ENCODE data around the gene NKX1-2.

DNA sequence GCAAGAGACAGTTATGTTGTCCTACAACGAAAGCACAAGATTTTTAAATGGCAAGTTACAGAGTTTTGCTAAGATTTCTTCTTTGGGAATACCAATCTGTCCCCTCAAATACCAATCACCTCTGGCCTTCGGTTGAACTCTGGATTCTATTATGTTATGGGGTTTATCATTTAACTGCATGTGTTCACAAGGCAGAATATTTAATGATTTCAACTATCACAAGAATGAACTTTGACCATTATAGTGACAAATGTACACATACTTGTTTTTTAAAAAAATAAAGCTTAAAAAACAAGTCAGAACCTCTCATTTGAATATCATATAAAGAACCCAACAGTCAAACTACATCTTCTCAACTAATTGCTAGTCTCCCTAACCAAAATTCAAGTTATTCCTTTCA lies 42.4 kb downstream of the NKX1-2 start:
- TF ChIP-seq, protein P1, sequence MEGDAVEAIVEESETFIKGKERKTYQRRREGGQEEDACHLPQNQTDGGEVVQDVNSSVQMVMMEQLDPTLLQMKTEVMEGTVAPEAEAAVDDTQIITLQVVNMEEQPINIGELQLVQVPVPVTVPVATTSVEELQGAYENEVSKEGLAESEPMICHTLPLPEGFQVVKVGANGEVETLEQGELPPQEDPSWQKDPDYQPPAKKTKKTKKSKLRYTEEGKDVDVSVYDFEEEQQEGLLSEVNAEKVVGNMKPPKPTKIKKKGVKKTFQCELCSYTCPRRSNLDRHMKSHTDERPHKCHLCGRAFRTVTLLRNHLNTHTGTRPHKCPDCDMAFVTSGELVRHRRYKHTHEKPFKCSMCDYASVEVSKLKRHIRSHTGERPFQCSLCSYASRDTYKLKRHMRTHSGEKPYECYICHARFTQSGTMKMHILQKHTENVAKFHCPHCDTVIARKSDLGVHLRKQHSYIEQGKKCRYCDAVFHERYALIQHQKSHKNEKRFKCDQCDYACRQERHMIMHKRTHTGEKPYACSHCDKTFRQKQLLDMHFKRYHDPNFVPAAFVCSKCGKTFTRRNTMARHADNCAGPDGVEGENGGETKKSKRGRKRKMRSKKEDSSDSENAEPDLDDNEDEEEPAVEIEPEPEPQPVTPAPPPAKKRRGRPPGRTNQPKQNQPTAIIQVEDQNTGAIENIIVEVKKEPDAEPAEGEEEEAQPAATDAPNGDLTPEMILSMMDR (IDR thresholded peaks at IDR 0.05): no peak
- TF ChIP-seq POLR2A (IDR thresholded peaks at IDR 0.05) (no peak), EP300 (IDR thresholded peaks at IDR 0.05) (no peak), POLR2AphosphoS5 (IDR thresholded peaks at IDR 0.05) (no peak)

All from upper lobe of left lung (tissue), 4 donors.